HT-29 (cell line): ENCODE measurements around the gene SSC5D. TPM values are rescaled to one million over a fixed set of nuclear protein-coding genes. Genes with fewer than 3 reads are reported as not detected.

Experiments used
- DNase-seq: peaks from one replicate; pipeline ENCODE4 v3.0.0-alpha.2; 2015; ENCODE audit warnings: low spot score
- total RNA-seq: library from RNA; depleted of rRNA; stranded (reverse); fragments of >200 nt; shearing (Covaris generic); gene quantifications from 2 replicates; pipeline ENCODE4 v1.2.3, GENCODE V29; 2014

The SSC5D gene
- total RNA-seq, 1 experiment from 2014 or later: not detected

DNA sequence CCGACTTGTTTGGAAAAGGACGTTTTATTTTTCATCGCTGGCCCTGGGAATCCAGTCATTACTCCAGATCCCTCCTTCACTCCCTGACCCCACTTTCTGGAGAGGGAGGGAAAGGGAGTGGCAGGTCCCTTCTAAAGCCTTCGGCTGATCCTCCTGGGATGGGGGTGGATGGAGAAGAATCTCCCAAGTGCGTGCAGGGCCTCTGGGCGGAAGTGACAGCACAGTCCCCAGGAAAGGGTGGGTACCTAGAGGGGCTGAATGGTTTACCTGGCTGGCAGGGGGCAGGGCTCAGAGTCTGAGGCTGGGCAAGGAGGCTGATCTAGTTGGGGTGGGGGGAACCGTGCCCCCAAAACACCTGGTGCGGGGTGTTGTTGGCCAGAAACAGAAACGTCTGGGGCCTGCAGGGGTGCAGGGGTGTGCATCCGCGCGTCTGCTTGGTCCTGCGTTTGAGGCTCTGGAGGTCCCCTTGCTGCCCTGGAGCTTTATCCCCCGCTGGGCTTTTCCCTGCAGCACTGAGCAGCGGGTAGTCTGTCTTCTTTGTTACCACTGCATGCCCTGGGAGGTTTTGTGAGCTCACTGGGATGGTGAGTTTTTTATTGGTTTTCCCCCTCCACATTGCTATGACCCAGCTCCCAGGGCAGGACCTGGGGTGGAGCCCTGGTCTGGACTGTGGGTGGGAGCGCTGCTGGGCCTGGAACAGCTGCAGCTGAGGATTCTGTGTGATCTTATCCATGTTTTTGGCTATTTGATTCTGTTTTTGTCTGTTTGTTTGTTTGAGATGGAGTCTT is 14.8 kb upstream of the SSC5D start:
- peak; percentile 92 for DNase-seq

DNA sequence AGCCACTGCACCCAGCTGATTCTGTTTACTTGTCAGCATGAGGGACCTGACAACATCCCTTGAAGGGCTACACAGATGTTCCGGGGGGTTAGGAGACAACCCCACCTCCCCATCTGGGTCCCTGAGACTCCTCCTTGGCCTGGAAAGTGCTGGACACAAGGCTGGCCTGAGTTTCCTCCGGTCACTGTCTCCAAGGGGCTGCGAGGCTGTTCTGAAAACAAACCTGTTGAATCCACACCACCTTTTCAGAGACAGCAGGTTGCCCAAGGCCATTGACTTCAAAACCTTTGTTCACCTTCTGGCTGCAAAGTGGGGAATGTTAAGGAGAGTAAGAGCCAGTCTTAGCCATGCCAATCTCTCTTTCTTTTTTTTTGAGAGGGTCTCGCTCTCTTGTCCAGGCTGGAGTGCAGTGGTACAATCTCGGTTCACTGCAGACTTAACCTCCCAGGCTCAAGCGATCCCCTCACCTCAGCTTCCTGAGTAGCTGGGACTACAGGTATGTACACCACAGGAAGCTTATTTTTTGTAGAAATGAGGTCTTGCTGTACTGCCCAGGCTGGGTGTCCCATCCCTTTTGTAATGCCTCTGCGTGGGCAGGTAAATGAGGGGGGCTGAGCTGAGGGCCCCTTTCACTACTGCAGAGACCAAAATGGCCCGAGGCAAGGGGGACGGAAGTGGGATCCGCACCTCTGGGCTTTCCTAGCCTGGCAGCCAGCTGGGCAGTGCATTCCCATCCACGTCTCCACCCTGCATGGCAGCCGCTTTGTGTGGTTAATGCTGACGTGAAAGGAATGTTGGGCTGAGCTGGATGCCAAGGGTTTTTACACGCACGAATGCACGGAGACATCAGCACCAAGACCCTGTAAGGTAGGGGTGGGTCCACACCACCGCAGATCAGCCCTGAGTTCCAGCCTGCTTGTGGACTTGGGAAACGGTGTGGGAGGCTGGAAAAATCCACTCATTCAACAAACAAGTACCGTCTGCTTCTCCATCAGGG is 13.7 kb upstream of the SSC5D start:
- DNase-seq: peak; percentile 100

DNA sequence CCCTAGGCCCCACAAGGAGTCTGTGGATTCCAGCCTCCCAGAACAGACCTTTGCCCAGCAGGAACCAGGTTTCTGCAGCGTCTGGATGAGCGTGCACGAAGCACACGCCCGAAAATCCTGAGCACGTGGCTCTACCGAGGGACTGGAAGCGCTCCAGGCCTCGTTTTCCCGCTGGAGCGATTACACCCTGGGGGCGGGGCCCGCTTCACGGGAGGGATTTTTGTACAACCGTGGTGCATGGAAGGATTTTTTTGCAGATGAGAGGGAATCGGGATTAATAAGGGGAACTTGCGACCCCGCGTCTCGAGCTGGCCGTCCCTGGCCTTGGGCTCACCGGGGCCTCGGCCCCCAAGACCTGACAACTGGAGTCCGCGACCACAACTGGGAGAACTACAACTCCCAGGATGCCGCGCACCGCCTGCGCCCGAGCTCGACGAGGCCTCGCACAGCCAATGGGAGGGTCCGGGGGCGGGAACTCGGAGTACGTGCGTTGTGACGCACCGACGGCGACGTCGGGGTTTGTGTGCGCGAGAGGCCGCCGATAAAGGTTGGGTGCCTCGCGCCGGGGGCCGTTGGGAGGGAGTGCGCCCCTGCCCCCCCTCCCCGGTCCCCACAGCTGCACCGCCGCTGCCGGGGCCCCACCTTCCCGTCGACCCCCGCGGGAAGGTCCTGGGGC is 12.0 kb upstream of the SSC5D start, which contains the start of gene ZNF628:
TSS of gene ZNF628 (plus strand) at position 518 of the 676 bp plus-strand sequence. CDS start 3,294 bp downstream, outside the sequence.
- DNase-seq: peak; percentile 99

DNA sequence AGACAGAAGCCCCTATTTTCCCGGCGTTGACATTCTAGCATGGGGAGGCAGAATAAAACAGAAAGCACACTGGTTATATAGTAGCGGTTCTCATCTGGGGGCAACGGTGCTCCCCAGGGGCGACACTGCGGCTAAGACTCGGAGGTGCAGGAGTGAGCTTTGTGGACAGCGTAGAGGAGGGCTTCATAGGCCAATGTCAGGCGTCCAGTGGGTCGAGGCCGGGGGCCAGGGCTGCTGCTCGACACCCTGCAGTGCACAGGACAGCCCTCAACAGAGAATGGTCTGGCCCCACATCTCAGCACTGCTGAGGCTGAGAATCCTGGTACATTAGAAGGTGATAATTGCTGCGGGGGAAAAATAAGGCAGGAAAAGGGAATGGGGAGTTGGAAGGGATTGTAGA is 10.3 kb upstream of the SSC5D start:
- DNase-seq: no peak

DNA sequence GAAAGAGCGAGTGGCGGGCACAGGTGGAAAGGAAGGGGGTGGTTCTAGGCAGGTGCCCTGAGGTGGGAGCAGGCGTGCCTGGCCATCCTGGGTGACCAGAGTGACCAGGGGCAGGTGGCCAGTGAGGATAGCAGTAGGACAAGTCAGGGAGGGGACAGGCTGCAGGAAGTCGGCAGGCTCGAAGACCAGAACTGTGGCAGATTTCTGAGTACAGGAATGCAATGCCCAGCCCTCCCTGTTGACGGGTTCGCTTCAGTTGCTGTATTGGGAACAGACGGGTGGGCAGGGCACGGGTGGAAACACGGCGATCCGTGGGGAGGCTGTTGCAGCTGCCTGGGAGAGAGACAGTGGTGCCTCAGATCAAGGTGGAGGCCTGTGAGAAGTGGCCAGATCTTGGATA is 9.9 kb upstream of the SSC5D start:
- no peak for DNase-seq

DNA sequence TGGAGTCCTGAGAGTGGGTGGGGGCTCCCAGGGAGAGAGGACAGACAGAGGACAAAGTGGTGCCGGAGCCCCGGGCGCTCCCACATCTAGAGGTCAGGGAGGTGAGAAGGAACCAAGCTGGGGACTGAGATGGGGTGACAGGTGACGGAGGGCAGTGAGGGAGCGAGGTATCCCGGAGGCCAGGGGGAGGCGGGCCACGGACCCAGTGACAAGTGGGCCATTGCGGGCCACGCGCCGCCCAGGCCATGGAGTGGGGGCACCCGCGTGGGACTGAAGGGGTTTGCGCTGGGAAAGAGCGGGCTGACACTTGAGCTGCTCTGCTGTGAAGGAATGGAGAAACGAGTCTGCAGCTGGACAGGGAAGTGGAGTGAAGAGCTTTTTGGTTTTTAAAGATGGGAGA is 9.2 kb upstream of the SSC5D start:
- no peak for DNase-seq

DNA sequence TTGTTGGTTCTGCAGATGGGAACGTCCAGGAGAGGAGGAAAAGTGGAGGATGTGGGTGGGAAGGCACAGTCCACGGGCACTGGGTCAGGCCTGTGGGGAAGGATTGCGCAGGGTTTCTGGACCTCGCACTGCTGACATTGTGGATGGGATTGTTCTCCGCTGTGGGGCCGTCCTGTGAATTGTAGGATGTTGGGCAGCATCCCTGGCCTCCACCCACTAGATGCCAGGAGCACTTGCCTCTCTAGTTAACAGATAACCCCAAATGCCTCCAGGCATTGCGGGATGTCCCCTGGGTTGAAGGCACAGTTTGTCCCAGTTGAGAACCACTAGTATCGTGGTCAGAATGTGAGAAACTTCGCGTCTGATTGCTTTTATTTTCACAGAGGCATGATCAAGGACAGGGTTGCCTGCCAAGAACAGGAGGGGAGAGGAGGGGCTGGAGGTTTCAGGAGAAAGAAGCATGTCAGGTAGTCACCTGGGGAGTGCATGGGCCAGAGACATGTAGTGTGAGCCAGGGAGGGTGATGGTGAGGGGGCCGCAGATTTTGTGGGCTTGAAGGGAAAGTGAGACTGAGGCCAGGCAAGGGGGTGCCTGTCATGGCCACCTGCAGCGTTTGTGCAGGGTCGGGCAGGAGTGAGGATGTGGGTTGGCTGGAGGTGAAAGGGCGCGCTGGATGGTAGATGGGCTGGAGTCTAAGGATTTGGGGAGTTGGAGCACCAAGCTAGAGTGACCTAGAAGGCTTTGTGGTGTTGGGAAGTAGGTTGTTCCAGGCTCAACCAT is 8.6 kb upstream of the SSC5D start:
- DNase-seq: no peak

DNA sequence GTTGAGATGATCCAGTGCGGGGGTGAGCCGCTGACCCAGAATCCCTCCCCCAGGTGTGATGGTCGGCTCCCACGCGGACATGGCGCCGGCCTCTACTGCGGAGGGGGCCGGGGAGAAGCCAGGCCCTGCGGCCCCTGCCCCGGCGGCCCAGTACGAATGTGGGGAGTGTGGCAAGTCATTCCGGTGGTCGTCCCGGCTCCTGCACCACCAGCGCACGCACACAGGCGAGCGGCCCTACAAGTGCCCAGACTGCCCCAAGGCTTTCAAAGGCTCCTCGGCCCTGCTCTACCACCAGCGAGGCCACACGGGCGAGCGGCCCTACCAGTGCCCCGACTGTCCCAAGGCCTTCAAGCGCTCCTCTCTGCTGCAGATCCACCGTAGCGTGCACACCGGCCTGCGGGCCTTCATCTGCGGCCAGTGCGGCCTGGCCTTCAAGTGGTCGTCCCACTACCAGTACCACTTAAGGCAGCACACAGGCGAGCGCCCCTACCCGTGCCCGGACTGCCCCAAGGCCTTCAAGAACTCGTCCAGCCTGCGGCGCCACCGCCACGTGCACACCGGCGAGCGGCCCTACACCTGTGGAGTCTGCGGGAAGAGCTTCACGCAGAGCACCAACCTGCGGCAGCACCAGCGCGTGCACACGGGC is 7.0 kb upstream of the SSC5D start:
- no peak for DNase-seq

DNA sequence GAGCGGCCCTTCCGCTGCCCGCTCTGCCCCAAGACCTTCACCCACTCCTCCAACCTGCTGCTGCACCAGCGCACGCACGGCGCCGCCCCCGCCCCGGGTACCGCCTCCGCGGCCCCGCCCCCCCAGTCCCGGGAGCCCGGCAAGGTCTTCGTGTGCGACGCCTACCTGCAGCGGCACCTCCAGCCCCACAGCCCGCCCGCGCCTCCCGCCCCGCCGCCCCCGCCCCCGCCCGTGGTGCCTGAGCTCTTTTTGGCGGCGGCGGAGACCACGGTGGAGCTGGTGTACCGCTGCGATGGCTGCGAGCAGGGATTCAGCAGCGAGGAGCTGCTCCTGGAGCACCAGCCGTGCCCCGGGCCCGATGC is 6.5 kb upstream of the SSC5D start:
- DNase-seq: no peak

DNA sequence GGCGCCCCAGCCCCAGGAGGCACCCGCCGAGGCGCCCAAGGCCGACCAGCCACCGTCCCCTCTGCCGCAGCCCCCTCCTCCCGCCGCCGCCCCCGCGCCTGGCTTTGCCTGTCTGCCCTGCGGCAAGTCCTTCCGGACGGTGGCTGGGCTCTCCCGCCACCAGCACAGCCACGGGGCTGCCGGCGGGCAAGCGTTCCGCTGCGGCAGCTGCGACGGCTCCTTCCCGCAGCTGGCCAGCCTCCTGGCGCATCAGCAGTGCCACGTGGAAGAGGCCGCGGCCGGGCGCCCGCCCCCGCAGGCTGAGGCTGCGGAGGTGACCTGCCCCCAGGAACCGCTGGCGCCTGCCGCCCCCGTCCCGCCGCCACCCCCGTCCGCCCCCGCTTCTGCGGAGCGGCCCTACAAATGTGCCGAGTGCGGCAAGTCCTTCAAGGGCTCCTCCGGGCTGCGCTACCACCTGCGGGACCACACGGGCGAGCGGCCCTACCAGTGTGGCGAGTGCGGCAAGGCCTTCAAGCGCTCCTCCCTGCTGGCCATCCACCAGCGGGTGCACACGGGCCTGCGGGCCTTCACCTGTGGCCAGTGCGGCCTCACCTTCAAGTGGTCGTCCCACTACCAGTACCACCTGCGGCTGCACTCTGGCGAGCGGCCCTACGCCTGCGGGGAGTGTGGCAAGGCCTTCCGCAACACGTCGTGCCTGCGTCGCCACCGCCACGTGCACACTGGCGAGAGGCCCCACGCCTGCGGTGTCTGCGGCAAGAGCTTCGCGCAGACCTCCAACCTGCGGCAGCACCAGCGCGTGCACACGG is 5.9 kb upstream of the SSC5D start:
- DNase-seq: no peak

DNA sequence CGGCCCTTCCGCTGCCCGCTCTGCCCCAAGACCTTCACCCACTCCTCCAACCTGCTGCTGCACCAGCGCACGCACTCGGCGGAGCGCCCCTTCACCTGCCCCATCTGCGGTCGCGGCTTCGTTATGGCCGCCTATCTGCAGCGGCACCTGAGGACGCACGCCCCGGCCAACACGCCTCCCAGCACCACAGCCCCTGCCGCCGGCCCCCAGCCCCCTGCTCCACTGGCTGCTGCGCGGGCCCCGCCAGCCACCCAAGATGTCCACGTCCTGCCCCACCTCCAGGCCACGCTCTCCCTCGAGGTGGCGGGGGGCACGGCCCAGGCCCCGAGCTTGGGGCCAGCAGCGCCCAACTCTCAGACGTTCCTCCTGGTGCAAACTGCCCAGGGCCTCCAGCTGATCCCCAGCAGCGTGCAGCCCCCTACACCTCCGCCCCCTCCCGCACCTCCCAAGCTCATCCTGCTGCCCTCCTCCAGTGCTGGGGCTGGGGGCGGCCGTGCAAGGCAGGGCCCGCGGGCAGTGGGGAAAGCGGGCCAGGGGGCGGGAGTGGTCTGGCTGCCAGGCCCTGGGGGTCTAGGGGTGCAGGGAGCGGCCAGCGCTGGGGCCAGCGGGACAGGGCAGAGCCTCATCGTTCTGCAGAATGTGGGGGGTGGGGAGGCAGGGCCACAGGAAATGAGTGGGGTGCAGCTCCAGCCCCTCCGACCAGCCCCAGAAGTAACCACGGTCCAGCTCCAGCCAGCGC is 5.1 kb upstream of the SSC5D start:
- DNase-seq: no peak

DNA sequence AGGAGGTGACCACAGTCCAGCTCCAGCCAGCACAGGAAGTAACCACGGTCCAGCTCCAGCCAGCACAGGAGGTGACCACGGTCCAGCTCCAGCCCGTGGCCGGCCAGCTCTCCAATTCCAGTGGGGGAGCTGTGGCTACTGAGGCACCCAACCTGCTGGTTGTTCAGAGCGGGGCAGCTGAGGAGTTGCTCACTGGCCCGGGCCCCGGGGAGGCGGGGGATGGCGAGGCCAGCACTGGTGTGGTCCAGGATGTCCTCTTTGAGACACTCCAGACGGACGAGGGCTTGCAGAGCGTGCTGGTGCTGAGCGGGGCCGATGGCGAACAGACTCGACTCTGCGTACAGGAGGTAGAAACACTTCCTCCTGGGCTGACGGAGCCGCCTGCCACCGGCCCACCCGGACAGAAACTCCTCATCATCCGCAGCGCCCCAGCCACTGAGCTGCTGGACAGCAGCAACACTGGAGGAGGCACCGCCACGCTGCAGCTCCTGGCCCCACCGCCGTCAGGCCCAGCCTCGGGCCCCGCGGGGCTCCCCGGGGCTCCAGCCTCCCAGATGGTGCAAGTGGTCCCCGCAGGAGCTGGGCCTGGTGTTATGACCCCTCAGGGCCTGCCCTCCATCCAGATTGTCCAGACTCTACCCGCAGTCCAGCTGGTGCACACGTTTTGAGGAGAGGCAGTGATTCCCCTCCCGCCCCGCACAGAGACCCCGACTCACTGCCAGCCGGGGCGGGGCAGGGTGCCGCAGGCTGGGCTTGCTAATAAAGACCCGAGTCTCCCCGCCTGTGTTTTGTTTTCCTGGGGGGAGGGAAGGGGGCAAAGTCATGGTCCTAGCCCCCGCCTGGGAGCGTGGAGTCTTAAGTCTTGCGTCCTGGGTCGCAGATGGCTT is 4.3 kb upstream of the SSC5D start:
- DNase-seq: no peak

DNA sequence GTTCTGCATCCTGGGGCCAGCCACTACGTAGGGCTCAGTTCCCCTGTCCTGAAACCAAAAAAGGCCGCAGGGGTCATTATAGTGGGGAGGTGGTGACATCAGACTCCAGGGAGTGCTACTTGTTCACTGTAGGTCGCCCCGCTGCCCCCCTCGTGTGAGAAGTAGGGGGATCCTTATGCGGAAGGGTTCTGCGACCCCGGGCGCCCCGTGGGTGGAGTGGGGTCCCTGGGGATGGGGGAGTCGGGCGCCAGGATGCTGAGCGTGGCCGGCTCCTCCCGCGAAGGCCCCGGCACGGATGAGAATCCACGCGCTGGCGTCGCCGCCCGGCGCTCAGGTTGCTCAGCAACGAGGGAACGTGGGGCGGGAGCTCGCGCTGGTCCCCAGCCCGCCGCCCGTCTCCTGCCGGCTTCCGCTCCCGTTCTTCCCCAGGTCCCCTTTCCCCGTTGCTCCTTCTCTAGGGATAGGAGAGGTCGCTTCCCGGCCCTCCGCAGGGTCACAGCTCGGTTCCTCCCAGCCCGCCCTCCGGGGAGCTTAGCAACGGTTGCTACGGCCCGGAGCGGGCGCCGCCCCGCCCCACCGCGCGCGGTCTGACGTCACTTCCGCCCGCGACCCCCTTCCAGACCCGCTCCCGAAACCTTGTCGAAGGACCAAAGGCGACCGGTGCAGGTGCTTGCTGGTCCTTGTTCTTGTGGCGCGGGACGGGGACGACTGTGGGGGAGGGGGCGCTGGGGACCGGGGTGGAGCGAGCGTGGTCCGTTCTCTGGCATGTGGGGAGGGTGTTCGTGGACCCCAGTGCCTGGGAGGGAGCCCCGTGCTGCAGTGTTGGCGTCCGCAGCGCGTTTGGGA is 3.4 kb upstream of the SSC5D start, which contains the start of gene NAT14:
TSS of gene NAT14 (plus strand) at position 596 of the 846 bp plus-strand sequence. CDS start 521 bp downstream, outside the sequence.
- peak; percentile 71 for DNase-seq

DNA sequence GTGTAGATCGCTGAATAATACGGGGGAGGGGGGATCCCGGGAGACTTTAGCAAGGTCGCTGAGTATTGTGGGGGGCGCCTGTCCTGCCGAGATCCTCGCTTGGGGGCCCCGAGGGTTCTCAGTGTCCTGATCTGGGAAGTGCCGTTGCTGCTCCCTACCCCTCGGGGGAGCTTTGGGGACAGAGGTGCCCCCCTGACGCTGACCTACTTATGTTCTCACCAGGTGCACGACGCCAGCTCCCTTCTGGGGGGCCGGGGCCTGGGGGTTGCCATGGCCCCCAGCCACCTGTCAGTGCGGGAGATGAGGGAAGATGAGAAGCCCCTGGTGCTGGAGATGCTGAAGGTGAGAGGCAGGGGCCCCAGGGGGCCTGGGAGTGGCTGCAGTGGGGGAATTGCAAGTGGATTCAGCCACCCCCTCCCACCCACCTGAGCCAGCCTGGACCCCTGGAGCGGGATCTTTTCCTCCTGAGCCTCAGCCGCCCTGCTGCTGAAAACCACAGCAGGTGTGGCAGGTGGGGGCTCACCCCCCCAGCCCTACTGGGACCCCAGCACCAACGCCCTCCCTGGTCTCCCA is 2.7 kb upstream of the SSC5D start:
- DNase-seq: peak; percentile 0

DNA sequence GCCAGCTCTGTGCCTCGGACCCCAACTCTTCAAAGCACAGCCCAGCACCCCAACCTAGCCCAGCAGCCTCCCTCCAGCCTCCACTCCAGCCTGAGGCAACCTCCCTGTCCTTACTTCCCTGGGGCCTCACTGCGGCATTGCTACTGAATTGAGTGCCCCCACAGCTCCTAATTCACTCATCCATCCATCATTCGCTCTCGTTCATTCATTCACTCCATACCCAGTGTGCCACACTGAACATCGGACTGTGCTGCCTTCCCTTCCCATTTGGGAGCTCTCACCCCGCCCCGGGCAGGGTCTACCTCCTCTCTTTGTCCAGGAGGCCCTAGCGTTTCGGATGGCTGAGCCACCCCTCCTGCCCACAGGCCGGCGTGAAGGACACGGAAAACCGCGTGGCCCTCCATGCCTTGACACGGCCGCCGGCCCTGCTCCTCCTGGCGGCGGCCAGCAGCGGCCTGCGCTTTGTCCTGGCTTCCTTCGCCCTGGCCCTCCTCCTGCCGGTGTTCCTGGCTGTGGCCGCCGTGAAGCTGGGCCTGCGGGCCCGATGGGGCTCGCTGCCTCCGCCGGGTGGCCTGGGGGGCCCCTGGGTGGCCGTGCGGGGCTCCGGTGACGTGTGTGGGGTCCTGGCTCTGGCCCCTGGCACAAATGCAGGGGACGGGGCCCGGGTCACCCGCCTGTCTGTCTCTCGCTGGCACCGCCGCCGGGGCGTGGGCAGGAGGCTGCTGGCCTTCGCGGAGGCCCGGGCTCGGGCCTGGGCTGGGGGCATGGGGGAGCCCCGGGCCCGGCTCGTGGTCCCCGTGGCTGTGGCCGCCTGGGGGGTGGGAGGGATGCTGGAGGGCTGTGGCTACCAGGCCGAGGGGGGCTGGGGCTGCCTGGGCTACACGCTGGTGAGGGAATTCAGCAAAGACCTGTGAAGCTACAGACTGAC is 1.9 kb upstream of the SSC5D start:
- DNase-seq: peak; percentile 12
